Sigmoid colon (tissue), 7 donors: ENCODE results near the gene COMP. TPM values are rescaled to one million over a fixed set of nuclear protein-coding genes. Genes with fewer than 3 reads are reported as not detected.
A peak's percentile ranks its signal among the peaks of the same experiment; 100 is the strongest.
"Not testable (repeated sequence)": the region's sequence is repeated elsewhere in the genome, so short reads cannot be mapped to it uniquely, and the experiment has no call there.

Source experiments
- DNase-seq: peaks from one replicate; pipeline ENCODE4 v3.0.0-alpha.2; 2019
- H3K27ac ChIP-seq, 4 donors: fragments of 200-600 bp; sonication (generic); one replicate each; pipeline ENCODE4 v1.5.1; 2016 to 2019; ENCODE audit warnings: mild to moderate bottlenecking in 1 of 4
- H3K27me3 ChIP-seq, 3 donors: fragments of 200-600 bp; sonication (generic); one replicate each; pipeline ENCODE4 v1.5.1; 2019; ENCODE audit warnings: mild to moderate bottlenecking in 1 of 3
- H3K36me3 ChIP-seq, 4 donors: fragments of 200-600 bp; sonication (generic); one replicate each; pipeline ENCODE4 v1.5.1; 2016 to 2019
- H3K4me1 ChIP-seq, 4 donors: fragments of 200-600 bp; sonication (generic); one replicate each; pipeline ENCODE4 v1.5.1; 2017 to 2019
- H3K4me3 ChIP-seq, 4 donors: fragments of 200-600 bp; sonication (generic); one replicate each; pipeline ENCODE4 v1.5.1; 2017 to 2019; ENCODE audit warnings: mild to moderate bottlenecking in 2 of 4, moderate library complexity in 1 of 4
- H3K9me3 ChIP-seq, 4 donors: fragments of 200-600 bp in 3 of 4; sonication (generic) in 3 of 4; one replicate each; pipeline versions ENCODE4 v1.5.1 to v1.6.1; 2013 to 2019
- CTCF ChIP-seq, 4 experiments: fragments of 450-650 bp in 3 of 4; fragments of 200-600 bp in 1 of 4; IDR thresholded peaks; one replicate each; pipeline ENCODE4 v1.5.1; 2016 to 2019; ENCODE audit warnings: antibody characterized with exemption in 4 of 4, mild to moderate bottlenecking in 3 of 4, moderate library complexity in 2 of 4
- EP300 ChIP-seq, 4 donors: sonication (generic); formaldehyde crosslinking; IDR thresholded peaks; one replicate each; pipeline ENCODE4 v1.6.1; 2017; ENCODE audit warnings: antibody characterized with exemption in 4 of 4
- POLR2A ChIP-seq, 2 donors: fragments of 450-650 bp; IDR thresholded peaks; one replicate each; pipeline ENCODE4 v1.6.1; 2016; ENCODE audit warnings: antibody characterized with exemption in 2 of 2, mild to moderate bottlenecking in 2 of 2, moderate library complexity in 2 of 2
- POLR2AphosphoS5 ChIP-seq, 4 donors: sonication (generic); formaldehyde crosslinking; IDR thresholded peaks; one replicate each; pipeline ENCODE4 v1.6.1; 2017; ENCODE audit warnings: antibody characterized with exemption in 4 of 4
- WGBS, 2 donors: extraction: QIAGEN DNeasy Blood & Tissue Kit; methylation state at CpG; one replicate each; pipeline ENCODE4 v1.1.7; 2013; 5-methylcytosine and 5-hydroxymethylcytosine counted together
- intact Hi-C: fragments of 100-400 bp; cut with DNase I; formaldehyde crosslinking; loops from one replicate; pipeline ENCODE4 v1.15.1; 2023
- polyA plus RNA-seq, 3 donors: library from polyadenylated mRNA; stranded (reverse); fragments of 200-250 nt; gene quantifications; one replicate each; pipeline ENCODE4 v1.2.3, GENCODE V29; 2013
- total RNA-seq, 4 donors: library from RNA; depleted of rRNA; stranded (reverse); fragments of >200 nt; gene quantifications; one replicate each; pipeline ENCODE4 v1.1.0, GENCODE V29; 2016
- donor health status: healthy with polysubstance abuse.
- donor health status: Bipolar disorder and iron deficiency.
- donor health status: healthy.

The COMP gene
- total and polyA plus RNA-seq, 7 donors, result 0.22 to 6.9 (median 0.66) TPM; not detected in 2

GRCh38 chr19:18735752-18736151 lies 55.4 kb downstream of the COMP start:
- Histone ChIP-seq H3K4me1 (peaks cover 0 to 42% (median 27%) of the 10 kb centered on the region in 4 donors), H3K4me3 (no peak overlapping the region), H3K27ac (peak overlapping the region in 1 of 4 donors; percentile 14), H3K36me3 (no peaks in the 10 kb centered on the region), H3K27me3 (no peaks in the 10 kb centered on the region), H3K9me3 (no peaks in the 10 kb centered on the region)
- no peak for DNase-seq
- WGBS, 2 donors, result 87 to 88% methylated on average over 9 of the region's 9 CpGs
- TF ChIP-seq CTCF (IDR thresholded peaks at IDR 0.05) (no peak), EP300 (IDR thresholded peaks at IDR 0.05) (no peak), POLR2A (IDR thresholded peaks at IDR 0.05) (no peak), POLR2AphosphoS5 (IDR thresholded peaks at IDR 0.05) (no peak)
- intact Hi-C loops, result no loop called here

- TF ChIP-seq POLR2A (IDR thresholded peaks at IDR 0.05), result no peak
- TF ChIP-seq CTCF (IDR thresholded peaks at IDR 0.05), result no peak
- 89 to 96% methylated on average over 14 of the region's 14 CpGs for WGBS, 2 donors
- H3K9me3 ChIP-seq, result no peaks in the 10 kb centered on the region
- H3K27ac ChIP-seq, result peak overlapping the region in 1 of 4 donors; percentile 14
- H3K4me1 ChIP-seq, result peaks cover 0 to 42% (median 27%) of the 10 kb centered on the region in 4 donors
- no peak overlapping the region for H3K4me3 ChIP-seq
- intact Hi-C loops, result no loop called here
- H3K36me3 ChIP-seq, result no peaks in the 10 kb centered on the region
- no peak for DNase-seq
- no peaks in the 10 kb centered on the region for H3K27me3 ChIP-seq
Observed at GRCh38 chr19:18735324-18735723, 55.8 kb downstream of the COMP start.

- H3K4me3 ChIP-seq, DNase-seq, H3K27me3 ChIP-seq, H3K9me3 ChIP-seq, intact Hi-C loops, H3K36me3 ChIP-seq: not testable (repeated sequence)
- 89 to 91% methylated on average over 11 of the region's 11 CpGs for WGBS, 2 donors
- peaks cover 0 to 42% (median 27%) of the 10 kb centered on the region in 4 donors for H3K4me1 ChIP-seq
- peak overlapping the region in 3 of 4 donors; percentile 63 to 83 (median 69) for H3K27ac ChIP-seq
Observed at GRCh38 chr19:18733762-18734332, 57.3 kb downstream of the COMP start.

GRCh38 chr19:18733196-18733647 lies 57.9 kb downstream of the COMP start:
- WGBS, 2 donors, result 63 to 78% methylated on average over 11 of the region's 11 CpGs
- Histone ChIP-seq H3K27me3 (no peaks in the 10 kb centered on the region), H3K9me3 (no peaks in the 10 kb centered on the region), H3K27ac (peak overlapping the region in 3 of 4 donors; percentile 63 to 83 (median 69)), H3K4me3 (no peak overlapping the region), H3K36me3 (no peaks in the 10 kb centered on the region), H3K4me1 (peaks cover 0 to 42% (median 27%) of the 10 kb centered on the region in 4 donors)
- peak in 1 of 4 donors; percentile 50 for TF ChIP-seq EP300 (IDR thresholded peaks at IDR 0.05)
- no peak for TF ChIP-seq POLR2A (IDR thresholded peaks at IDR 0.05)
- TF ChIP-seq POLR2AphosphoS5 (IDR thresholded peaks at IDR 0.05), result peak; percentile 35 to 81 (median 62)
- DNase-seq, result peak; percentile 90
- intact Hi-C loops, result no loop called here

Other genes starting within 250 kb of the COMP start
- 100 to 1,000 TPM; 366 to 456 (median 403) TPM for gene FKBP8, start 247.7 kb downstream of the COMP start, total RNA-seq
- gene FKBP8, start 247.7 kb downstream of the COMP start, polyA plus RNA-seq, result 100 to 1,000 TPM; 200 to 234 (median 232) TPM
- gene KXD1, start 233.4 kb downstream of the COMP start, total RNA-seq, result 100 to 1,000 TPM; 107 to 122 (median 120) TPM
- gene KXD1, start 233.4 kb downstream of the COMP start, polyA plus RNA-seq, result 100 to 1,000 TPM in 1 of 3 donors, 10 to 100 TPM in 2; 84.9 to 118 (median 93.2) TPM
- 1,000 to 10,000 TPM in 1 of 4 donors, 100 to 1,000 TPM in 3; 450 to 1,088 (median 720) TPM for gene UBA52, start 219.4 kb downstream of the COMP start, total RNA-seq
- gene UBA52, start 219.4 kb downstream of the COMP start, polyA plus RNA-seq, result 1,000 to 10,000 TPM; 1,029 to 1,720 (median 1,156) TPM
- gene REX1BD, start 202.5 kb downstream of the COMP start, total RNA-seq, result 100 to 1,000 TPM in 1 of 4 donors, 10 to 100 TPM in 3; 70.3 to 101 (median 85.6) TPM
- 10 to 100 TPM; 40.5 to 79.1 (median 63.1) TPM for gene REX1BD, start 202.5 kb downstream of the COMP start, polyA plus RNA-seq
- gene CRLF1, start 184.5 kb downstream of the COMP start, total RNA-seq, result 10 to 100 TPM in 2 of 4 donors, 1 to 10 TPM in 1, under 1 TPM in 1; 0.82 to 28.8 (median 17.0) TPM
- 1 to 10 TPM in 1 of 3 donors, under 1 TPM in 1, not detected in 1; 0.60 to 6.8 TPM for gene CRLF1, start 184.5 kb downstream of the COMP start, polyA plus RNA-seq
- gene TMEM59L, start 178.4 kb downstream of the COMP start, total RNA-seq, result 1 to 10 TPM in 3 of 4 donors, under 1 TPM in 1; 0.82 to 6.4 (median 4.1) TPM
- 1 to 10 TPM in 1 of 3 donors, not detected in 2; 5.0 TPM for gene TMEM59L, start 178.4 kb downstream of the COMP start, polyA plus RNA-seq
- 1 to 10 TPM; 3.8 to 8.3 (median 5.9) TPM for gene KLHL26, start 154.3 kb downstream of the COMP start, total RNA-seq
- gene KLHL26, start 154.3 kb downstream of the COMP start, polyA plus RNA-seq, result 1 to 10 TPM; 1.6 to 4.8 (median 1.8) TPM
- gene CRTC1, start 107.6 kb downstream of the COMP start, total RNA-seq, result 1 to 10 TPM; 2.5 to 7.2 (median 4.6) TPM
- gene CRTC1, start 107.6 kb downstream of the COMP start, polyA plus RNA-seq, result 1 to 10 TPM; 2.8 to 8.9 (median 3.6) TPM
- gene UPF1, start 40.7 kb upstream of the COMP start, total RNA-seq, result 10 to 100 TPM; 48.4 to 55.3 (median 49.0) TPM
- 10 to 100 TPM; 27.6 to 62.1 (median 31.4) TPM for gene UPF1, start 40.7 kb upstream of the COMP start, polyA plus RNA-seq
- 1 to 10 TPM in 2 of 4 donors, under 1 TPM in 2; 0.36 to 3.6 (median 1.1) TPM for gene CERS1, start 104.9 kb upstream of the COMP start, total RNA-seq
- under 1 TPM in 1 of 3 donors, not detected in 2; 0.70 TPM for gene CERS1, start 104.9 kb upstream of the COMP start, polyA plus RNA-seq
- gene COPE, start 128.1 kb upstream of the COMP start, total RNA-seq, result 100 to 1,000 TPM; 130 to 198 (median 157) TPM
- 100 to 1,000 TPM; 269 to 346 (median 280) TPM for gene COPE, start 128.1 kb upstream of the COMP start, polyA plus RNA-seq
- gene DDX49, start 128.4 kb upstream of the COMP start, total RNA-seq, result 10 to 100 TPM; 32.7 to 39.6 (median 38.4) TPM
- 10 to 100 TPM; 35.4 to 51.1 (median 46.1) TPM for gene DDX49, start 128.4 kb upstream of the COMP start, polyA plus RNA-seq
- gene HOMER3, start 149.9 kb upstream of the COMP start, total RNA-seq, result 10 to 100 TPM; 15.7 to 36.3 (median 31.8) TPM
- 10 to 100 TPM in 1 of 3 donors, 1 to 10 TPM in 2; 6.2 to 22.8 (median 6.6) TPM for gene HOMER3, start 149.9 kb upstream of the COMP start, polyA plus RNA-seq
- gene SUGP2, start 242.2 kb upstream of the COMP start, total RNA-seq, result 10 to 100 TPM; 25.0 to 82.3 (median 33.2) TPM
- 10 to 100 TPM in 1 of 3 donors, 1 to 10 TPM in 2; 7.8 to 45.8 (median 9.0) TPM for gene SUGP2, start 242.2 kb upstream of the COMP start, polyA plus RNA-seq
- gene ARMC6, start 242.3 kb upstream of the COMP start, total RNA-seq, result 10 to 100 TPM; 11.4 to 21.7 (median 13.5) TPM
- gene ARMC6, start 242.3 kb upstream of the COMP start, polyA plus RNA-seq, result 10 to 100 TPM; 15.6 to 23.5 (median 20.3) TPM